ENCODE results near the gene PTGER2.

The PTGER2 gene

DNA sequence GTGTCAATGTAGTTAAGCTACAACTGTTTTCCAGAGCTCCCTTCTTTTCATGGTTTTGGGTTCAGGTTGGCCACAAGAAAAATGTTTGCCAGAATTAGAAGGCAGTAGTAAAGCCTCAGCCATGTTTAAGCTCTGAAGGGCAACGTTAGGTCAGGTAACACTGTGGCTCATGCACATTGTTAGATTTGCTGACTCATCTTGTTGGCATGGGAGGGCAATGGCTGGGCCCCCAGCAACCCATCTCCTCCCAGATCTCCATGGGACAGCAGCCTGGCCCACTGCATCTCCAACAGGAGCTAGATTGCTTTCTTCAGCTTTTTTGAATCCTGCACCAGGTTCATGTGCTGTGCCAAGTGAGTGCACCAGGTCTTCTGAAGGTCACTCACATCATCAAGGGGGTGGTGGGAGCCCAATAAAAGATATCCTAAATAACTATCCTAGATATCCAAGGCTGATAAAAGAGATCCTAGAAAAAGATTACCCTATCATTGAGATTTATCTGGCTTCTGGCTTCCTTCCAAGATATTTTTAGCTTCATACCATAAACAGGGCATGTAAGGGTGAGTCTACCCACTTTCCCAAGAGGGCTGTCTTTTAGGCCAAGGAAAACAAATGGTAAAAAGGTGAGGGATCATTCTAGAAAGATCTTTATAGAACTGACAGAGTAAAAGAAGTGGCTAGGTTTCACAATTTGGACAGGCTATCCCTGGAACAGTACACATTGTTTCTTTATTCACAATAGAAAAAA lies 28.9 kb downstream of the PTGER2 start:
- no peak for DNase-seq

DNA sequence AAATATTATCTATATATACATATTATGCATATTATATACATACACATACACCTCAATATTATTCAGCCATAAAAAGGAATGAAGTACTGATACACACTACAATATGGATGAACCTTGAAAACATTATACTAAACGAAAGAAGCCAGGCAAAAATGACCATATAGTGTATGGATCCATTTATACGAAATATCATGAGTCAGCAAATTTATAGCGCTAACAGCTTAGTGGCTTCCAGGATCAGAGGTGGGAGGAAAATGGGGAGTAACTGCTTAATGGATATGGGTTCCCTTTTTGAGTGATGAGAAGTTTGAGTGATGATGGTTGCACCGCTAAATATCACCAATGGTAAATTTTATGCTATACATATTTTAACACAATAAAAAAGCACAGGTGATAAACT lies 32.7 kb downstream of the PTGER2 start:
- DNase-seq: no peak

DNA sequence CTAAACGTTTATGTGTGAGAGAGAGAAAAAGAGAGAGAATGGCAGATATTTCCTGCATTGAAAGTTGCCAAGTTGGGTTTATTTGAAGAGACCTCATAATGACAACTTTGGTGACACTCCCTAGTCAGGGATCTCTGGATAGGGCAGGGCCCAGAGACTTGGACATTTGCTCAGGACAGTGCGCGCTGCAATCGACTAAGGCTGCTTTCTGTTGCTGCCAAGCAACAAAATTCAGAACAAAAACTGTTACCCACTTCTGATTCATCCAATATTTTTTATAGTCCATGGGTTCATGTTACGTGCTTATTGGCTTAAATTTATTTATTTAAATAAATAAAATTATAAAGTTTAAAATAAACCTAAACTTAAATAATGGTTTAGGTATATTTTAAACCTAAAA lies 34.2 kb downstream of the PTGER2 start:
- DNase-seq: no peak

DNA sequence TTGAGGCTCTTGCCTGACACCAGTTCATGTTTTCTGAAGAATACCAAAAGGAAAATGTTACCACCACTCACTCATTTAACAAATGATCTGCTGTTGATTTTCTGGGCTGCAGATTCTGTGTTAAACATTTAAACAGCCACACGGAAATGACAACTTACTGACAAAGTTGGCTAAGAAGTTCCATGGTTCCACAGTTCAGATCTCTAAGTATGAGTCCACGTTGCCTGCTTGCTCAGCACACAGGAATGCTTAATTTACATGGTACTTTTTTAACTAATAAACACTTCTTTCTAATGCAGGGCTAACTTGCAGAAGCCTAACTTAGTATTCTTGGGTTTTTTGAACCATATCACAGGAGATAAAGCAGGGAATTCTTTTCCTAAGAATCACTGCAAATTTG lies 34.7 kb downstream of the PTGER2 start:
- DNase-seq: no peak

DNA sequence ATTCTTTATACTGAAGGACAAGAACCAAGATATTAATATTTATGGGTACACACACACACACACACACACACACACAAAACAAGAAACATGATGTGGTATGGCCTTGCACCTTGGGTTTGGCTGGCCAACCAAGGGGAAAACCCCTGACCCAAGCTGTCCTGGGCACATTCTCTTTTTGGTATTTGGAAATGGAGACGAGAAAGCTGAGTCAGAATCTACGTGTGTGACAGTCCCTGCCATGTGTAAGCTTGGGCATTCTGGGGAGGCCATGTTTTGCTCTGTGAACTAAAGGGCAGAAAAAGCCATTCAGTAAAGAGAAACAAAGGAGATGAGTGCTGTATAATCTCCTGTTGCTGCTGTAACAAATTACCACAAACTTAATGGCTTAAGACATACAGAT lies 35.6 kb downstream of the PTGER2 start:
- no peak for DNase-seq

DNA sequence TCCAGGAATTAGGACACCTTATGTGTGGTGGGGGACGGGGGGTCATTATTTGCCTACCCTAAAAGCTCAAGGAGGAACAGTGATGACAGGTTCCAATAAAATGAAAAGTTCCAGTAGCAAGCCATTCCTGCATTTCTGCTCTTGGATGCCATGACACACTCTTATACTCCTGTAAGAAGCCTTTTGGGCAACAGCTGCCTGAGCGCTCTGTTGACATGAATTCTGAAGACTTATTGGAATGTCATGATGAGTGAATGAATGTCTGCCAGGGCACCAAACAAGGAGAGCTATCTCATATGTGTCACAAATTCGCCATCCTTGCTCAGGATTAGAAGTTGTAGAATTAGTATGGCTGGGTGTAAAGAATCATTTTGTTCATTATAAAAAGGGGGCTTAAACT lies 36.3 kb downstream of the PTGER2 start:
- no peak for DNase-seq

DNA sequence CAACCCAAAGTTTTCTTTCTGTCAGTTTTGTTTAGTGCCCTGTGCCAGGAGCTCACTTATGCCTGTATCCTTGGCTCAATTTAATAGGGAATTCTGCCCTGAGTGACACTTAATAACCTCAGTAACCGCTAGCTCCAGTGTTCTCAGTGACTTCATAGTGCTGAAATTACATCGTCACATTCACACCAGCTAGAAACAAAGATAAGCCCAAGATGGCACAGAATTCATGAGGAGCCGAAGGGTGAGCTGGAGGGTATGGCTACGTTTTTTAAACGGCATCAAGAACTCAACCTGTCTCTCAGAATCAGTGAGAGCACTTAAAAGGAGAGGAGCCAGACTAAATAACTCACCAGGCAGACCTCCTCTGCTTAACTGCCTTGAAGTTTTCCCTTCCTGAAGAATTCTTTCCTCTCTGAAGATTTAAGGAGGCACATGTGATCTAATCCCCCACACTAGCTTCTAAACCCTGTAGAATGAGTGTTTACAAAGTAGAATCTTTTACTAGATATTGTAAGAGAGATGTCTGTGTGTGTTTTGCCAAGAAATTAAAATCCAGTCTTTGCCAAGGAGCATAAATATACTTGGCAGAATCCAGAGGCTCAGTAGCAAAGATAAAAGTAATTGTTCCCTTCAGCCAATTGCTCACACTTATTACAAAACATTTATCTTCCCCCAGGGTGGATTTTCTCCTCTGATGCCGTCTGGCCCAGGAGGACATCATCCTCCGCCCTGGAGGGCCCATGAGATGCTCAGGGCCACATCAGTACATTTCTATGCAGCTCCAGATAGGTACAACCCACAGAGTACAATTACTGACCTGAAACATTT lies 37.3 kb downstream of the PTGER2 start:
- no peak for DNase-seq

DNA sequence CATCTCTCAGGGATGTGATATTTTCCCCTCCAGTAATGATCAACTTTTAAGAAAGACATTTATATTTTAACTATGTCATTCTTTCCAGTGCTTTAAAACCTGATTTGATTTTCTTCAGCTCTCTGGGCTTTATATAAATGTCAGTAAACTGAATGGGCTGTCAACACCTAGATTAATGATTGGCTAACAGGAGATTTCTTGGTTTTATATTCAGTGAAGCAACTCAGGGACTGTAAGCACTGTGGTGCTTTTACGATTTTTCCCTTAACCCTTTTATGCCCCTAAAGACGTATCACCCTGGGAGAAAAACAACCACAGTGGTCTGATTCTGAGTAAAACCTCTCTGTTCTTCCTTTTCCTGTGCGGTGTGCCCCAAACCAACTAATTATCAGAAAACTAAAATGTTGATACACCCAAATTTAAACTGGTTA lies 38.0 kb downstream of the PTGER2 start:
- no peak for DNase-seq

DNA sequence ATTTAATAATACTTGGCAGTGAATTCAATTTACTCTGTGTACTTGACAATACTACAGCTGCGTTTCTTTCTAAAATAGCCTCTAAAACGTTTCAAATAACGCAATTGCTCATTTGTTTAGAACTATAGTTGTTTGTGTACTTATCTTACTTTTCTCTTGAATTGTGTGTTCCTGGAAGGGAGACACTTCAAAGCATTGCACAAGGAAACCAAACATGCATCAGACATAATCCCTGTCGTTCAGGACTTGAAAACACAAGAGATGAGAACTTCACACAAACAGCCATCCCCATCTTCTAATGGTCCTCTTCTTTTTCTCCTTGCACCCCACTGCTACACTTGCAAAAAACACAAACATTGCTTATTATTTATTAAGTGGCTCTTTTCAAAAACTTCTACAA lies 38.5 kb downstream of the PTGER2 start:
- DNase-seq: no peak

DNA sequence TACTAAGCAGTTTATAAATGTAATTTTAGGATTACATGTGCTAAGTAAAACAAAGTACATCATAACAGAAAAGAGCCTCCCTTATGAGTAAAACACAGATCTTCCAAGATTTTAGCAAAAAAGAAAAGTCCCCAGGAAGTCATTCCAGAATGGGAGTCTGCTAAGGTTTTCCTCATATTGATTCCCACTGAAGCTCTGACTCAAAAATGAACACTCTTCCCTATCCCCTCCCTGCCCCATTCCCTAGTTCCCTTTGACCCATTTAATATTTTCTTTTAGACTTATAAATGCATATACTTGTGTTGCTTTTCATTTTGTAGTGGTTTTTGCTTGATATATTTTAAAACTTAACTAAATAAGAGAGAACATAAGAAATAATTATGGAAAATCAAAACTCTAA lies 40.1 kb downstream of the PTGER2 start:
- DNase-seq: no peak

DNA sequence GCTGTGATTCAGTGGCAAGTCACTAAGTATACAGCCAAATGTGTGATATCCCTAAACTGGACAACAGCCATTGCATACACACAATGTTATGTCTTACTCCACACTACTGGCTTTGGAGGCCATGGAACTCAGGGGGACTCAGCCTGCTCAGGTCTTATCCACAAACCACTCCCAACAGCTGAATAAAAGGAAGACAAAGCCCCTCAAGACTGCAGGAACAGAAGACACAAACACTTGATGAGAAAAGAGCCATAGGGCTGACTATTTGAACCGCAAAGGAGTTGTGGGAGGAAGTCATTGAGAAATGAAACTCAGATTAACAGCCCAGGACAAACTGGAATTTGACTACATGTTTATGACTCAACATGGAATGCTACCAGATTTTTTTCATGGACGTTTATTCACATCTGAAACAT lies 40.9 kb downstream of the PTGER2 start:
- DNase-seq: no peak

DNA sequence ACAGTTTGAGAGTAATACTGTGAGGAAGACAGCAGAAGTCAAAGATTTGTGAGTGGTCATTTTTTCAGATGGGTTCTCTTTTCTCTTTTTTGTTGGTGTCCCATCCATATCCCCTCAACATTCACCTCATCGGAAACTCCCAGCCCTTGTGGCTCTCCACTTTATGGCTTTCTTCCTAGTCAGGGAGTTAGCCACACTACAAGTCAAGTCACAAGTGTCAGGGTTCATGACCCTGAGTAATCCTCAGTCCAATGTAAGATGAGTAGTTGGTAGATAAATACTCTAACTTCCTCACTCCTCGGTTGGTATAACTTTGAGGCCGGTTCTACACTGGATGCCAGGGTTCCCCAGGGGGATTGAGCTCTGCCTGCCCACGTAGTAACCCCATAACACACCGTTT lies 41.4 kb downstream of the PTGER2 start:
- DNase-seq: no peak

DNA sequence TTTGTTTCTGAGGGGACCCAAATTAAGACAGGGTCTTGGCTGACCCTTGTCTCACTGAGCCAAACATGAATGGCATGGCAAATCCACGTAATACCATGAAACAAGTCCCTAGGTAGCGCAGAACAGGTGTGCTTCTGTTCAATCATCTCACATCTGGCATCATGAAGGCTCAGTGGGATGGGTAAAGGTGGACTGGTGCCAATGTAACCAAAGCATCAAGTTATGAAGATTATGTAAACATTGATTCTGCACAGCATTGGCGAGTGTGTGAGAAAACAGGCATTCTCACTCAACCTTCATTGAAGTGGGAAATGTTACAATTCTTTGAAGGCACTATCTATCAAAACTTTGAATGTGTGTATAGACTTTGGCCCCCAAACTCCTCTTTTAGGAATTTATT lies 41.9 kb downstream of the PTGER2 start:
- no peak for DNase-seq

DNA sequence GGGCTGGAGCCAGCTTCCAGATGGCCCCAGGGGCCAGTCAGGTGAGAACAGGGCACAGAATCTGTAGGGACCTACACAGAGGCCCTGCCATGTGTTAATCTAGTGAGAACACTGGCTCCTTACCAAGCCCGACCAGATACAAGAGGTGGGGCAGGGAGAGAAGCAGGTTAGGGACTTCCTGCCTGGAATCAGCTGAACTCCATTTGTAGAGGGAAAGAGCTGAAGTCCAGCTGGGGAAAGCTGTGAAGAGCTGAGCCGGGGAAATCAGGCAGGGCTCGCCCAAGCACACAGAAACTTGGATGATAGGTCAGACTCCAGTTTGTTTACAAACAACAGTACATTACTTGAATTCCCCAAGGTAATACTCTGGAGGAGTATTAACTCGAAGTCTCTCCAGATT lies 46.7 kb downstream of the PTGER2 start:
- DNase-seq: no peak

DNA sequence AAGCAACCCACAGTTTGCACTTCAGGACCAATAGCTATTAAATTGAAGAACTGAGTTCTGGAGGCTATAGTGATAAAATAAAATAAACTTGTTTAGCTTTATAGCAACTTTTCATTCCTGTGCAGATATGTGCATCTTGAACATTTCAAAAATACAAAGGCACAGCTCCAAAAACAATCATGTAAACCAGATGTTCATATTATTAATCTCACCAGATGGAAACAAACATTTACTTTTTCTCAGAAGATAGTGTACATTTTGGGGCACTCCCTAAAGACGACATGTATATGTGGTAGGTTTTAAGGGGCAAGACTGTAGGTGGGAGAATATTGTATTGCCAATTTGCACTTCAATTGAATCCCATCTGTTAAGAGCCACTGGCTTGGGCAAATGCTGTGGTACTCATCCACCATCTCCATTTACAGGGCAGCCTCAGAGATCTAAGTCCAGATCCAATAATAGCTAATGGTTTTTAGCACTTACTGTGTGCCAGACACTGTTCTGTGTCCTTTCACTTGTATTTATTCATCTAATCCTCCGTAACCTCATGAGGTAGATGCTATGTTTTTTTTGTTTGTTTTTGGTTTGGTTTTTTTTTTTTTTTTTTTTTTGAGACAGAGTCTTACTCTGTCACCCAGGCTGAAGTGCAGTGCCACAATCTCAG lies 49.1 kb downstream of the PTGER2 start:
- DNase-seq: no peak

DNA sequence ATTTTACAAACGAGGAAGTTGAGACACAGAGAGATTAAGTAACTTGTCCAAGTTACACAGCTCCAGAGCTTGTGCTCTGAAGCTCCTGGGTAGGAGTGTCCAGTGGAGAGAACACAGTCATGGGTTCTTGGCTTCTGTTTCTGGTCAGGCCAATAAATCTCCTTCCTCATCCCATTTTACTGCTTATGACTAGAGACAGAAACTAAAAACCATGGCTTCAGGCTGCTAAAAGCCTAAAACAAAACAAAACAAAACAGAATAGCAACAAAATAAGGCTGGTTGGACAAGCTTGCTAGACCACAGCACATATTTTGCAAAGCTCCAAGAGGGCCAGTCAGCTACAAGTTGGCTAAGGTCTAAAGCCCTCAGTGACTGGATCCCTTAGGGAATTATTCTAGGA lies 49.8 kb downstream of the PTGER2 start:
- no peak for DNase-seq

DNA sequence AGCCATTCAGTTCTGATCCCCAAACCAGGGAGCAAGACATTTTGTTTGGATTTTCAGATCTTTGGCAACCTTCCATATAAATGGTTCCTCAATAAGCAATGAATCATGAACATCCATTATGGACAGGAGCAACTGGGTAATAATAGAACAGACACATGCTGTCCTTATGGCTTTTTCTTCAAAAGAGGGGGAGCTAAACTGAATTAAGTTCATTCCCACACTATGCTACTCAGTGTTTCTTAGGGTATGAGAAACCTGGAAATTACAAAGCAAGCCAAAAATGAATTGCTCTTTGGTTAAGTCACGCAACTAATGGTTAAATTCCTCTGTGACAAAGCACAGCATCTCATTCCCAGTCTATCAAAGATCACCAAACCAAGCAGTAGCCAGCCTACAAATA lies 51.0 kb downstream of the PTGER2 start:
- no peak for DNase-seq

DNA sequence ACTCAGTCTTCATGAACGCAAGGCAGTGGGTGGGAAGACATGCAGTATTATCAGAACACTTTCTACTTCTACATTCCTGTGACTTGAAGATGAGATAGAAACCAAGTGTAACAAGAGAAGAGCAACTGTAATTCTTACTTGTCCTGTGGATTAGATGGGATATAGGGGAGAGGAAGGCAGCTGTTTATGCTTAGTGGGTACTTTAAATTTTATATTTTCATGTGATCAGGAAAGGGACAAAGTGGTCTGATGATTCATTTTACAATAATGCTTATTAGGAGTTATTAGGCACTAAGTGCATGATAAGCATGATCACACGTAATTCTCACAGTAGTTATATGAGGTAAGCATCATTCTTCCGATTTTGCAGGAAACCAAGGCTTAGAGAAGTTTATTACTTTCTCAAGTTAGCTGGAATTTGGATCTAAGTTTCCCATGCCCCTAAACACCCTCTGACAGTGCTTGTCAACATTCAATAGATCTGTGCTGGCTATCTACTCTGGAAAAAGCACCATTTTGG lies 52.7 kb downstream of the PTGER2 start:
- no peak for DNase-seq

DNA sequence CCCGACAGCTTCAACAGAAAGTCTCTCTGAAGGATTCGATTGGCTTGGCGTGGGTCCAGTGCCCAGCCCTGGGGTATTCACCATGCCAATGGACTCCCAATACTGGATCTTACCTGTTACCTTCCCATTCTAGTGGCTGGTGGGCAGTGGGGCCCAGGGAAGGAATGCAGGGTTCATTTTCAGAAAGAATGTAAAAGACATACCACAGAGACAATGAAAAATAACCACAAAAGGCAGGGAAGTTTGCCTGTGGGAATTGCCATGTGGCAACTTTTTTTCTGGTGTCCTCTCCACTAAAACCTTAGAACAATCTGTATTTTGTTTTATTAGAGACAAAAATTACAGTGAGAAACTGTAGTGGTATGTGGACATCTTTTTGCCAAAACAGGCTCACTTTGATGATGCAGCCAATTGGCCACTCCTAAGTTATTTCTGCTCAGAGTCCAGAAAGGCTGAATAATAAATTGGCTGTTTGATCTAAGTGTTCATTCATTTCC lies 55.2 kb downstream of the PTGER2 start:
- no peak for DNase-seq

DNA sequence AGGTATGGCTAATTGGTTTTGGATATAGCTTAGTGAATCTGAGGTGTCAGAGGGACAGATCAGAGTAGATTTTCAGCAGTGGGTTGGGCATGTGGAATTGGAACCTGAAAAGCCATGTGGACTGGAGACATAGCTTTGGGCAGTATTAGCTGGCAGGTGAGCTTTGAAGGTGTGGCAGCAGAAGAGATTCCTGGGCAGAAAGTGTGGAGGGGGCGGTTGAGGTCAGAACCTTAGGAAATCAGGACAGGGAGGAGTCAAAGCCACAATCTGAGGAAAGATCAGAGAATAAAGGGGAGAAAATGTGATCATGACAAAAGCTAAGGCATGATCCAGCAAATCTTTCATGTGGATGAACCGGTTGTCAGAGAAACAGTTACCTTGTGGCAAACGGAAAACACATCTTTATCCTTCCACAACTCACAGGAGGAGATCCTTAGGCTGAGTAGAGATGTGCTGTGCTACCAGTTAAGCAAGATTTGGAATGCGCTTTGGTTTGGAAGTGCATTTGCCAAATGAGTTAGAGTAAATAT lies 56.4 kb downstream of the PTGER2 start:
- DNase-seq: no peak

DNA sequence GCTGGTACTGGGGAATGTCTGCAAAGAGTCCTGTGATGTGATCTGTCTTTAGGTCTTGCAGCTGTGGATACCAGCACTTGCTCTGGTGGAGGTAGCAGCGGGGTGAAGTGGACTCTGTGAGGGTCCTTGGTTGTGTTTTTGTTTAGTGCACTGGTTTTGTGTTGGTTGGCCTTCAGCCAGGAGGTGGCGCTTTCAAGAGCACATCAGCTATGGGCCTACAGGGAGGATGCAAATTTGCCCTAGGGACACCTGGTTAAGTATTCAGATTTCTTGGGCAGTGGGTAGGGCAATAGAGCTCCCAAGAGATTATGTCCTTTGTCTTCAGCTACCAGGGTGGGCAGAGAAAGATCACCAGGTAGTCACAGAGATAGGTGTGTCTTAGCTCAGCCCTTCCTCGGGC lies 63.8 kb downstream of the PTGER2 start:
- DNase-seq: no peak
